Esophagus muscularis mucosa (tissue), 4 donors: ENCODE data around the gene NXPE3. TPM values are rescaled to one million over a fixed set of nuclear protein-coding genes. Genes with fewer than 3 reads are reported as not detected.
A peak's percentile ranks its signal among the peaks of the same experiment; 100 is the strongest.

Experiments used
- DNase-seq: peaks from one replicate; pipeline ENCODE4 v3.0.0-alpha.2; 2017; ENCODE audit errors: extremely low spot score
- H3K27ac ChIP-seq, 4 donors: fragments of 200-600 bp; sonication (generic); replicated peaks in 1 of 4; 1 replicate in 3 of 4; 2 replicates in 1 of 4; pipeline ENCODE4 v1.5.1; 2016 to 2019; ENCODE audit warnings: mild to moderate bottlenecking in 1 of 4
- H3K27me3 ChIP-seq, 4 donors: fragments of 200-600 bp; sonication (generic); one replicate each; pipeline versions ENCODE4 v1.5.1 to v1.6.0; 2016 to 2019
- H3K36me3 ChIP-seq, 4 donors: fragments of 200-600 bp; sonication (generic); one replicate each; pipeline ENCODE4 v1.5.1; 2016 to 2019
- H3K4me1 ChIP-seq, 4 donors: fragments of 200-600 bp; sonication (generic); one replicate each; pipeline ENCODE4 v1.5.1; 2016 to 2019
- H3K4me3 ChIP-seq, 4 donors: fragments of 200-600 bp; sonication (generic); 1 replicate in 2 of 4; 2 replicates in 2 of 4; pipeline ENCODE4 v1.5.1; 2016 to 2019; ENCODE audit warnings: mild to moderate bottlenecking in 4 of 4, moderate library complexity in 1 of 4
- H3K9me3 ChIP-seq, 4 donors: fragments of 200-600 bp; sonication (generic); 1 replicate in 3 of 4; 2 replicates in 1 of 4; pipeline ENCODE4 v1.5.1; 2016 to 2019
- EP300 ChIP-seq: sonication (generic); formaldehyde crosslinking; IDR thresholded peaks from one replicate; pipeline ENCODE4 v1.6.1; 2017; ENCODE audit warnings: antibody characterized with exemption
- POLR2A ChIP-seq: fragments of 450-650 bp; IDR thresholded peaks from one replicate; pipeline ENCODE4 v1.6.1; 2017; ENCODE audit warnings: antibody characterized with exemption, moderate library complexity, mild to moderate bottlenecking, low read depth
- POLR2AphosphoS5 ChIP-seq, 2 donors: sonication (generic); formaldehyde crosslinking; IDR thresholded peaks; one replicate each; pipeline ENCODE4 v1.6.1; 2017; ENCODE audit warnings: antibody characterized with exemption in 2 of 2
- WGBS: methylation state at CpG from one replicate; pipeline ENCODE4 v1.1.5; 2018; 5-methylcytosine and 5-hydroxymethylcytosine counted together
- intact Hi-C: fragments of 100-400 bp; cut with DNase I; formaldehyde crosslinking; loops from one replicate; pipeline ENCODE4 v1.15.1; 2023
- total RNA-seq, 4 donors: library from RNA; depleted of rRNA; stranded (reverse); fragments of >200 nt; gene quantifications; one replicate each; pipeline versions ENCODE4 v1.1.0 to v1.2.1, GENCODE V29; 2016
- TF ChIP-seq, protein P1 (sequence below), 3 experiments: fragments of 200-600 bp in 2 of 3; fragments of 450-650 bp in 1 of 3; sonication (generic) in 2 of 3; IDR thresholded peaks; one replicate each; pipeline ENCODE4 v1.5.1; 2017 to 2019; ENCODE audit warnings: antibody characterized with exemption in 3 of 3, mild to moderate bottlenecking in 2 of 3, moderate library complexity in 1 of 3

NXPE3 gene
- total RNA-seq, 4 donors from 2014 or later: 12.4 to 19.5 (median 17.8) TPM

DNA sequence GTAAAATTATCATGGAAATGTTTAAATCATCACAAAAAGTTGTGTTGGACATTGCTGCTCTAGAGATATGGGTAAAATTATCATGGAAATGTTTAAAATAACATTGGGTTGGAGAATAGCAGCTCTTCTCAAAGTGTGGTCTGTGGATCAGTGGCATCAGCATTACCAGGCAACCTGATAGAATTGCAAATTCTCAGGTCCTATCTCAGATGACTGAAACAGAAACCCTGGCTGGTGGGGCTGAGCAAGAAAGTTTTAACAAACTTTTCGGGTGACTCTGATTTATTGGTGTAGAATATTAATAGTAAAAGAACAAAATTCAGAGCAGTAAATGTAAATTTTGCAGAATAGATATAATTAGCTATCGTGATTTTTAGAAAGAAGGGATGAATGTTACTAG, 28.9 kb downstream of the NXPE3 start:
- no peaks in the 10 kb centered on the region for H3K9me3 ChIP-seq
- TF ChIP-seq, protein P1, sequence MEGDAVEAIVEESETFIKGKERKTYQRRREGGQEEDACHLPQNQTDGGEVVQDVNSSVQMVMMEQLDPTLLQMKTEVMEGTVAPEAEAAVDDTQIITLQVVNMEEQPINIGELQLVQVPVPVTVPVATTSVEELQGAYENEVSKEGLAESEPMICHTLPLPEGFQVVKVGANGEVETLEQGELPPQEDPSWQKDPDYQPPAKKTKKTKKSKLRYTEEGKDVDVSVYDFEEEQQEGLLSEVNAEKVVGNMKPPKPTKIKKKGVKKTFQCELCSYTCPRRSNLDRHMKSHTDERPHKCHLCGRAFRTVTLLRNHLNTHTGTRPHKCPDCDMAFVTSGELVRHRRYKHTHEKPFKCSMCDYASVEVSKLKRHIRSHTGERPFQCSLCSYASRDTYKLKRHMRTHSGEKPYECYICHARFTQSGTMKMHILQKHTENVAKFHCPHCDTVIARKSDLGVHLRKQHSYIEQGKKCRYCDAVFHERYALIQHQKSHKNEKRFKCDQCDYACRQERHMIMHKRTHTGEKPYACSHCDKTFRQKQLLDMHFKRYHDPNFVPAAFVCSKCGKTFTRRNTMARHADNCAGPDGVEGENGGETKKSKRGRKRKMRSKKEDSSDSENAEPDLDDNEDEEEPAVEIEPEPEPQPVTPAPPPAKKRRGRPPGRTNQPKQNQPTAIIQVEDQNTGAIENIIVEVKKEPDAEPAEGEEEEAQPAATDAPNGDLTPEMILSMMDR (IDR thresholded peaks at IDR 0.05): no peak
- TF ChIP-seq POLR2A: no peak
- TF ChIP-seq POLR2AphosphoS5 (IDR thresholded peaks at IDR 0.05): no peak
- no peak for TF ChIP-seq EP300
- DNase-seq: no peak
- peaks cover 9 to 30% (median 21%) of the 10 kb centered on the region in 4 donors for H3K4me1 ChIP-seq
- H3K36me3 ChIP-seq: peaks cover 0 to 27% (median 18%) of the 10 kb centered on the region in 4 donors
- no peak overlapping the region for H3K4me3 ChIP-seq
- no peaks in the 10 kb centered on the region for H3K27me3 ChIP-seq
- 92% methylated on average over 2 of the region's 2 CpGs for WGBS
- intact Hi-C loops: loop anchor here (10.0 kb wide), 1 partner anchor 727 kb away; no protein-coding TSS in a partner anchor
- H3K27ac ChIP-seq: no peak overlapping the region

DNA sequence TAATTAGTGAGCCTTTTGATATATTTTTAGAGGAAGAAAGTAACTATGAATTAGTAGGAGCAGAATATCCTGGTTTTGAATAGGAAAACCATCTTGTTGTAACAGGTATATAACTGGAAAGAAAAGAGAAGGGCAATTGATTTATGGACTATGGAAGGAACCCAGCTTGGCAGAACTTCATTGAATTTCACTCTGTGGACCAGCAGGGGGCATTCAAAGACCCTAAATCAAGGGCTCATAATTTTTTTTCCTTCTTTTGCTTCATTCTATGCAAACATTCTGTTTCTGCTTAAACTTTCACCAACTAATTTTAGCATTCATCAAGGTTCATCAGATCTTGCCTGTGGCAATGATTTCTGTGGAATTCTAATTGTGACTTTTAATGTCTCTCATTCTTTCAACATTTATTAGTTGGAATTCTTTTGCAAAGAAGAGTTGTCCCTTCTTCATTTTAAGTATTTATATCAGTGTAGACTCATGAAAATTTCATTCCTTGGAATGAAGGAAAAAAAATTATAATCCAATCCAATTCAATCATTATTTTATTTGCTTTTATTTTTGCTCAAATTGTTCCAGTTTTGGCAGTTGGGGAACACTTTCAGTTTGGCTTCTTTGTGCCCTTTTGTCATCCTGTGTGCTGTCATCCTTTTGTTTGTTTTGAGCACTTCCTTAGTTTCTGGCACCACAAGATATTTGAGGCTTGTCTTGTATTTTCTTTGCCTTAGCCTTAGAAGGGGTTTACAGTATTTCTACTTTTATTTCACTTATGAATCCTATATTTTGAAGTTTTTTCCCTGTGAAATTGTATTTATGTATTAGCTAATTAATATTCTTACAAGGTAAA, 30.4 kb downstream of the NXPE3 start:
- no peak for DNase-seq
- Histone ChIP-seq H3K9me3 (no peaks in the 10 kb centered on the region), H3K4me3 (no peak overlapping the region), H3K27me3 (no peaks in the 10 kb centered on the region), H3K27ac (peak overlapping the region in 3 of 4 donors; percentile 24 to 53 (median 45)), H3K36me3 (peaks cover 0 to 17% (median 12%) of the 10 kb centered on the region in 4 donors), H3K4me1 (peaks cover 15 to 38% (median 30%) of the 10 kb centered on the region in 4 donors)
- TF ChIP-seq, protein P1 (IDR thresholded peaks at IDR 0.05): peak; percentile 62 to 68 (median 66)
- TF ChIP-seq EP300 (no peak), POLR2AphosphoS5 (IDR thresholded peaks at IDR 0.05) (peak in 1 of 2 donors; percentile 2), POLR2A (no peak)
- intact Hi-C loops: loop anchor here (5.0 to 10.0 kb wide), 3 partner anchors 38 to 725 kb away; partner anchors contain the start of gene NFKBIZ

DNA sequence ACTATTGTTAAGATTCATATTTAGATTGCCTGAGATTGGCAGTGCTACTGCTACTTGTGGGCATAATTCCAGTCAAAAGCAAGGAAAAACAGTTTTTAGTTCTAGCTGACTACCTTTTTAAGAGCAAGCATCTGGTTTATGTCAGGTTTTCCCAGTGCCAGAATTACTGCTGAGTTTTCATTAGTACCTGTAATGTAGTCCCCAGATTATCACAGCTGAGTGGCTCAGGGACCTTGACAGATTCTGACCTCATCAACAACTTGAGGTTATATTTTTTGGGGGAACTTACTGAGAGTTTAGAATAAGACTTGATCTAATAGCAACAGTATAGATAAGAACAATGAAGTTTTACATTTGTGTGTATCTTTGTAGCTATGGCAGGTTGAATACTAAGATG, 31.0 kb downstream of the NXPE3 start:
- H3K9me3 ChIP-seq: no peaks in the 10 kb centered on the region
- intact Hi-C loops: loop anchor here (5.0 to 10.0 kb wide), 2 partner anchors 37 to 165 kb away; partner anchors contain the start of gene NFKBIZ
- H3K27ac ChIP-seq: peak overlapping the region in 3 of 4 donors; percentile 24 to 53 (median 45)
- DNase-seq: no peak
- TF ChIP-seq POLR2AphosphoS5 (IDR thresholded peaks at IDR 0.05) (peak in 1 of 2 donors; percentile 28), EP300 (no peak)
- H3K4me3 ChIP-seq: no peak overlapping the region
- no peaks in the 10 kb centered on the region for H3K27me3 ChIP-seq
- H3K4me1 ChIP-seq: peaks cover 18 to 44% (median 36%) of the 10 kb centered on the region in 4 donors
- peaks cover 0 to 17% (median 12%) of the 10 kb centered on the region in 4 donors for H3K36me3 ChIP-seq

DNA sequence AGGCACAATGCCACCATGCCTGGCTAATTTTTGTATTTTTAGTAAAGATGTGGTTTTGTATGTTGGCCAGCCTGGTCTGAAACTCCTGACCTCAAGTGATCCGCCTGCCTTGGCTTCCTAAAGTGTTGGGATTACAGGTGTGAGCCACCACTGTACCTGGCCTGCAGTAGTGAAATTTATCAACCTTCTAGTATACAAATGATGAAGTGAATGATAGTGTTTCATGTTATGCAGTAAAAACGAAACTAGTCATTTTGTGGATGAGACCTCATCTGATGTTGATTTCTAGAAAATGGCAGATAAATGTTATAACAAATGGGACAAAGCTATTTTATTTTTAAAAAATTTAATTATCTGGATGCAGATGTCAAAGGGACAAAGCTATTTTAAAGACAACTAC, 32.9 kb downstream of the NXPE3 start:
- Histone ChIP-seq H3K27me3 (no peaks in the 10 kb centered on the region), H3K4me3 (no peak overlapping the region), H3K36me3 (peaks cover 0 to 14% (median 8%) of the 10 kb centered on the region in 4 donors), H3K27ac (no peak overlapping the region), H3K9me3 (no peaks in the 10 kb centered on the region), H3K4me1 (peaks cover 18 to 56% (median 47%) of the 10 kb centered on the region in 4 donors)
- DNase-seq: no peak
- WGBS: 95% methylated on average over 2 of the region's 2 CpGs
- intact Hi-C loops: loop anchor here (2.0 to 10.0 kb wide), 3 partner anchors 35 to 413 kb away; partner anchors contain the start of gene NFKBIZ
- no peak for TF ChIP-seq EP300
- TF ChIP-seq POLR2AphosphoS5 (IDR thresholded peaks at IDR 0.05): no peak

DNA sequence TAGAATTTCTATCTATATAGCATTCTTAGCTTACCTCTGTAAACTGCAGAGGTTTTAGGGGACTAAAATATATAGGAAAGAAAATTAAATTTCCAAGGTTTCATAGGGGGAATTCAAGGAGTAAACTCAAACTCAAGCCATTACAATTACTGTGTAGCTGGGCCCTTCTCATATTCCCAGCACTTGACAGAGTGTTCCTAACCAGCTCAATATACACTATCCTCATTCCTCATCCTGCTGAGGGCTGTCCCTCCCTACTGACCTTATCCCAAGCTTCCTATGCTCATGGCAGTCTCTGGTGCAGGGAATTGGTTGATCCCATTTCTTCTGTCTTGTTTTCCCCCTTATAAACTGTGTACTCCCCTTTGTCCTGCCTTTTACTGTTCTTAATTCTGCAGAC, 33.9 kb downstream of the NXPE3 start:
- intact Hi-C loops: loop anchor here (2.0 to 10.0 kb wide), 3 partner anchors 34 to 412 kb away; partner anchors contain the start of gene NFKBIZ
- peaks cover 18 to 56% (median 47%) of the 10 kb centered on the region in 4 donors for H3K4me1 ChIP-seq
- no peaks in the 10 kb centered on the region for H3K27me3 ChIP-seq
- no peak overlapping the region for H3K4me3 ChIP-seq
- H3K36me3 ChIP-seq: peaks cover 0 to 14% (median 13%) of the 10 kb centered on the region in 4 donors
- DNase-seq: no peak
- no peak overlapping the region for H3K27ac ChIP-seq
- TF ChIP-seq, protein P1 (IDR thresholded peaks at IDR 0.05): no peak
- no peak for TF ChIP-seq EP300
- no peak for TF ChIP-seq POLR2A
- TF ChIP-seq POLR2AphosphoS5 (IDR thresholded peaks at IDR 0.05): no peak
- no peaks in the 10 kb centered on the region for H3K9me3 ChIP-seq
